GM12801 (cell line): ENCODE data around the gene MED22.

Experiments
- CTCF ChIP-seq: IDR thresholded peaks from one replicate; pipeline ENCODE4 v1.5.1; 2011; ENCODE audit warnings: control low read depth; ENCODE audit not compliant: insufficient read length; ENCODE audit errors: extremely low read depth

The MED22 gene

GRCh38 chr9:133334161-133334560 lies 13.8 kb downstream of the MED22 start:
- no peak for TF ChIP-seq CTCF

GRCh38 chr9:133333566-133333965 lies 14.4 kb downstream of the MED22 start:
- TF ChIP-seq CTCF = no peak

GRCh38 chr9:133333011-133333410 lies 14.9 kb downstream of the MED22 start:
- TF ChIP-seq CTCF = no peak

GRCh38 chr9:133332381-133332730 lies 15.6 kb downstream of the MED22 start:
- TF ChIP-seq CTCF = no peak

- no peak for TF ChIP-seq CTCF
Measured at GRCh38 chr9:133331641-133332380, 16.1 kb downstream of the MED22 start.

- TF ChIP-seq CTCF = no peak
Measured at GRCh38 chr9:133331221-133331620, 16.7 kb downstream of the MED22 start.

GRCh38 chr9:133327834-133328484 lies 20.0 kb downstream of the MED22 start:
- no peak for TF ChIP-seq CTCF
